ENCODE results near the gene CTRB2. TPM values are rescaled to one million over a fixed set of nuclear protein-coding genes. Genes with fewer than 3 reads are reported as not detected.

Gene CTRB2
- total and polyA plus RNA-seq, 2 of the 8 experiments (the other 6 are each of a cell fraction or from before 2014, with no cell fraction given), result not detected

- no peak for TF ChIP-seq CHD7 (IDR thresholded peaks at IDR 0.05; ENCODE audit: insufficient replicate concordance, low read length)
- TF ChIP-seq CEBPB (IDR thresholded peaks at IDR 0.05; ENCODE audit: low read depth, low read length), result no peak
- no peak for TF ChIP-seq HDAC2 (IDR thresholded peaks at IDR 0.05; ENCODE audit: borderline replicate concordance in 1 of 2, low read depth in 2 of 2, low read length in 2 of 2)
- TF ChIP-seq CBX5 (IDR thresholded peaks at IDR 0.05; ENCODE audit: low read depth, low read length), result no peak
- no peak for TF ChIP-seq KDM5A (IDR thresholded peaks at IDR 0.05; ENCODE audit: low read length)
- no peak for TF ChIP-seq TBP (IDR thresholded peaks at IDR 0.05; ENCODE audit: low read depth, low read length)
- TF ChIP-seq BRCA1 (IDR thresholded peaks at IDR 0.05; ENCODE audit: low read depth, low read length), result no peak
- no peak for TF ChIP-seq TCF12 (IDR thresholded peaks at IDR 0.05; ENCODE audit: low read depth, low read length)
- no peak for TF ChIP-seq SRF (IDR thresholded peaks at IDR 0.05; ENCODE audit: low read depth, low read length)
These were observed 11.5 kb upstream of the CTRB2 start, which contains the start of gene CTRB1 (continued) for GRCh38 chr16:75218256-75219076.
